HG03025 (cell line): ENCODE measurements around the gene ANKH.
"Not testable (repeated sequence)": the region's sequence is repeated elsewhere in the genome, so short reads cannot be mapped to it uniquely, and the experiment has no call there.

ENCODE experiments used
- ATAC-seq: cut with Tn5 transposase; IDR thresholded peaks from one replicate; pipeline ENCODE4 v1.9.1; 2021; ENCODE audit warnings: mild to moderate bottlenecking, moderate library complexity; ENCODE audit not compliant: unreplicated experiment, low FRiP score

The ANKH gene

DNA sequence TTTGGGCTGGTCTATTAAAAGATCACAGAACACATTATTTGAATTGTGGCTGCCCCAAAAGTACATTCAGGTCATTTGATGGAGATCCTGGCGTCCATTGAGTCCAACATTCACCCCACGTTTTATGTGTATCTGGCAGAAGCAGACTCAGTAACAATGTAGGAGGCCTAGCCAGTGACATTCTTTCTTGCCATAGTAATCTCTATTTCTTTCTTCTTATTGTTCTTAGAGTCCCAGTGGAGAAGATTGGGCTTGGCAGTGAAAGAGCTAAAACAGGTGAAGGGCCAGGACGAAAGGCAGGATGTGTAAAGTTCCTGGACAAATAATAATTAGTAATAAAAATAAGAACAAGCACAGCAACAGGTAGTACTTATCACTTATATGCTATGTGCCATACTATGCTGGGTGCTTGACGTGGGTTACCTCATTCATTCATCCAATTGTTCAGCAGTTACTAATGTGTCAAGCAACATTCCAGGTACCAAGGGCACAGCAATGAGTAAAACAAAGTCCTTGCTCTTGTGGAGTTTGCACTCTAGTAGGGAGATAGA, 12.6 kb upstream of the ANKH start:
- ATAC-seq, result no peak

DNA sequence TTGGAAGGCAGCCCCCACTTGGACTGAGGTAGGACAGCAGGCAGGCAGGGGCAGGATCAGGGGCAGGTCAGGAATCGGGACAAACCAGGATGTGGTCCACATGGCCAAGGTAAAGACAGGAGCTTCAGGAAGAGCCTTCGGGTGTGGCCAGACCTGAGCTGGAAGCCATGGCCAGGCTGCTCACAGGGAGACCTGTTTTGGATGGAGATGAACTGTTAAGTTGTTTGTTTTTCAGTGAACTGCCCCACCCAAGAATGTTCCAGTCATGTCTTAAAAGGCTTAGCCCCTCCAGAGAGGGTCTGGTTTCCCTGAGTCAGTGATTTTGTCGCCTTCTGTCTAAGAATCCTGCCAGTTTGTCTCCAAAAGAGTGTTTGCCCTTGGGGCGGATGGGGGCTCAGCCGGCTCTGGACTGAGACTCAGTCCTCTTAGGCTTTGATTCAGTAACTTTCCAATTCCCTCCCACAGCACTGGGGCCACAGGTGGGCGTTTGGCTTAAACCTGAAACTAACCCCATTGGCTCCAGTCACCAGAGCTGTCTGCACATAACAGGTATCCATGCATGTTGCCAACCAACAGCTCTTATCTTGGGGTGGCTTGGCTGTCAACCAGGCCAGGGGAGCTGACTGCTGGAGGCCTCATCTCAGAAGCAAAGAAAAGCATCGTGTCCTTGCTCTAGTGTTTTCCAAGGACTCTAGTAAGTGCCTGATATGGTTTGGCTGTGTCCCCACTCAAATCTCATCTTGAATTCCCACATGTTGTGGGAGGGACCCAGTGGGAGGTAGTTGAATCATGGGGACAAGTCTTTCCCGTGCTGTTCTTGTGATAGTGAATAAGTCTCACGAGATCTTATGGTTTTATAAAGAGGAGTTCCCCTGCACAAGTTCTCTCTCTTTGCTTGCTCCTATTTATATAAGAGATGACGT, 11.3 kb upstream of the ANKH start:
- ATAC-seq, result no peak

DNA sequence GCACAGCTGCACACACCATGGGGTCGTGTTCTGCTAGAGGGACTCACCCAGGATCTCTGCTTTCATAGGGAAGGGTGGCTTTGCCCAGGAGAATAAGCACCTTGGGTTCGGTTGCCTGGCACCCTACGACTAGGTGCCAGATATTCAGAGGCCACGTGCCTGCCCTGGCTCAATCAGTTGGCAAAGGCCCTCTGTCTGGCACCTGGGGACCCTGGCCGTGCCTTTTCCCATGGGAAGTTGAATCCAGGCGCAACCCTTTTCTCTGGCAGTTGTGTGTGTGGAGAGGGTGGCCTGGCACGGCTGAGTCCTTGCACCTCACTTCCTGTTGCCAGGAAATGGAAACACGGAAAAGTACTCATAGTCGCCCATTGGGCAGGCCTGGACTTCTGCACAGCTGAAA, 10.2 kb upstream of the ANKH start:
- no peak for ATAC-seq

DNA sequence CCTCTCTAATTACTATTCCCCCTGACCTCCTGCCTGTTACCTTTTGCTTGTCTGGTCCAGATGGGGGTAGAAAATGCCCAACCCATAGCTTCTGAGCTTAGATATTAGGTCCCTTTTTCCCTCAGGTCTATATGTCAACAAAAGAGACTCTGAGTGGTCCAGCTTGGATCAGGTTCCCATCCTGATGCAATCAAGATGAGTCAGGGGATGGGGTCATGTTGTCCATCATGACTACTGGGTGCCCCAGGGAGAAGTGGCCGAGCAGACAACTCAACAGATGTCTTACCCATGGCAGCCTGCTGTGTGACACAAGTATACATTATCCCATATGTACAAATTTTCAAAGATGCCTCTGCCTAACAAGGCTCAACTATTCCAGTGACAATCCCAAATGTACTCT, 9.1 kb upstream of the ANKH start:
- ATAC-seq, result no peak

DNA sequence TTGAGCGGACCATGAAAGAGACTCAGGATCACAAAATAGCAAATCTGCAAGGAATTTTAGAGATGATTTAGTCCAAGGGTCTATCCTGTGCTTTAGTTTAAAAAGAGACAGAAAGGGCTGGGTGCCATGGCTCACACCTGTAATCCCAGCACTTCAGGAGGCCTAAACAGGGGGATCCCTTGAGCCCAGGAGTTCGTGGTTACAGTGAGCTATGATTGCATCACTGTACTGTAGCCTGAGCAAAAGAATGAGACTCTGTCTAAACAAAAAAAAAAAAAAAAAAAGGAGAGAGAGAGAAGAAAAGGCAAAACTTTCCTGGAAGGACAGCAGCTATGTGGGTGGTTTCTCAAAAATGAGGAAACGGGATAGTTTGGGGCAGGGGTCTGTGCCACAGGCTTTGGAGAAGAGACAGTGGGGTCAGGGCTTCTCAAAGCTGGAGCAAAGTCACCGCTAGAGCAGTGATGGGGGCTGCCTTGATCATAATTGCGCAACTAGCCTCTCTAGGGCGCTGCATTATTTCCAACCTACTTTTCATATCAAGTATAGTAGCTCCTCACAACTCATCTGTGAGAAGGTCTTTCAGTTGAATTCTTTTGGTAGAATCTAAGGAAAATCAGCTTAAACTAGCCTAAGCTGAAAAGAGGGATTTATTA, 8.5 kb upstream of the ANKH start:
- no peak for ATAC-seq

DNA sequence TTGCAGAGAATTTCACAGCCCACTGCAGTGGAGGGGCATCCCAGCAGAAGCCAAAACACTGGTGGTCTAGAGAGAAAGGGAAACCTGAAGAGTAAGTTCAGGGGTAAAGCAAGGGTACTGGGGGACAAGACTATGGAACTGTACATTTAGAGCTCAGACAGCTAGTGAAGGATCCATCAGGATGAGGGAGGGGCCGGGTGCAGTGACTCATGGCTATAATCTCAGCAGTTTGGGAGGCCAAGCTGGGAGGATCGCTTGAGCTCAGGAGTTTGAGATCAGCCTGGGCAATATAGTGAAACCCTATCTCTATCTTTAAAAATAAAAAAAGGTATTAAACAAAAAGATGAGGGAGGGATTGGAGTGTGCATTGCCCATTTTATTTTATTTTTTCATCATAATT, 7.8 kb upstream of the ANKH start:
- ATAC-seq, result no peak

DNA sequence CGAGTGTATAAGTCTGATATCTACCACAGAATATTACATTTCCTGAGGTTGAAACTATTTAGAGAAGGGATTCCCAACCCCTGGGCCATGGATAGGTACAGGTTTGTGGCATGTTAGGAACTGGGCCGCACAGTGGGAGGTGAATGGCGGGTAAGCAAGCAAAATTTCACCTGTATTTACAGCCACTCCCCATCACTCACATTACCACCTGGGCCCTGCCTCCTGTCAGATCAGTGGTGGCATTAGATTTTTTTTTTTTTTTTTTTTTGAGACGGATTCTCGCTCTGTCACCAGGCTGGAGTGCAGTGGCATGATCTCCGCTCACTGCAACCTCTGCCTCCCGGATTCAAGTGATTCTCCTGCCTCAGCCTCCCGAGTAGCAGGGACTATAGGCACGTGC, 6.6 kb upstream of the ANKH start:
- ATAC-seq, result not testable (repeated sequence)

DNA sequence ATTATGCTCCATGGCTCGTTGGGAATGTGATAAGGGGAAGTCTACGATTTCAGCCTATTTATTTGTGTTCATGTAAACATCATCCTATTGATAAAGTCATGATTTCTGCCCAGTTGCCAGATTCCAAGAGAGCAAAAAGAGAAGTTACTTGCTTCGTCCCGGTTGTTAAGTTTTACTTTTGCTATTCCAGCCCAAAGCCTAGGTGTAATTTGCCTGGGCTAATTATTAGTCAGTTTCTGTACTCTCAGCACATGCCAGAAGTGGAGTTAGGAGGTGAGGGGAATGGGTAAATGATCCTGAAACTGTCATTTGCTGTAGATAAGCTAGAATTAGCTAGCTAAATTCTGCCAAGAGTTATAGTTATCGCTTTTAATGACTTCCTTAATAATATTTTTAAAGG, 4.5 kb upstream of the ANKH start:
- no peak for ATAC-seq

DNA sequence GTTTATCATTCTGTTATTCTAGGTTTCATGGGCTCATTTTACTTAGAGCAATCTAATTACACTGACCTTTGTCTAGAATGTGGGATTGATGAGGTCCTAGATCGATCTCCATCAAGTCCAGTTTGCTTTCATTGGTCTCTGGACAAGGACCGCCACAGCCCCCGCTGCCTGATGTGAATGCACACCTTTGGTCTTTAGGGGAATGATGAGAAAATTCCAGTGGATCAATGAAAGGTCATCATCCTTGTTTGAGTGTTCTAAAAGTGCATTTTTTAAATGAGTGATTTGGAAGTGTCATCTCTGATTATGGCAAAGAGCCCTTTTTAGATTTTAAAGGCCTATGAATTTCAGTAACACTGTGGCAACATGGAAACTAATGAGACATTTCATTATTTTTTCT, 2.2 kb upstream of the ANKH start:
- no peak for ATAC-seq

DNA sequence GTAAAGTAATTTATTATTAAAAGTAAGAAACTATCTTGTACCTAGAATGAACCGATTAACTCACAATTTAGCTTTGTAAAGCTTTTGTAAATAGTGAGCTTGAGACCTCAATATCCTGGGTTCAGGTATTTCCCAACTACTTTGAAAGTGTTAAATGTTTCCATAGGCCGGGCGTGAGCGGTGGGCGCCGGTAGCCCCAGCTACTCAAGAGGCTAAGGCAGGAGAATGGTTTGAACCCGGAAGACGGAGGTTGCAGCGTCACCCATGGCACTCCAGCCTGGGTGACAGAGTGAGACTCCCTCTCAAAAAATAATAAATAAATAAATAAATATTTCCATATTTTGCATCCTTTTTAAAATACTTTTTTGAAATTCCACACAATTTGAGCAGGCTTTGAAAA, 1.5 kb upstream of the ANKH start:
- no peak for ATAC-seq

DNA sequence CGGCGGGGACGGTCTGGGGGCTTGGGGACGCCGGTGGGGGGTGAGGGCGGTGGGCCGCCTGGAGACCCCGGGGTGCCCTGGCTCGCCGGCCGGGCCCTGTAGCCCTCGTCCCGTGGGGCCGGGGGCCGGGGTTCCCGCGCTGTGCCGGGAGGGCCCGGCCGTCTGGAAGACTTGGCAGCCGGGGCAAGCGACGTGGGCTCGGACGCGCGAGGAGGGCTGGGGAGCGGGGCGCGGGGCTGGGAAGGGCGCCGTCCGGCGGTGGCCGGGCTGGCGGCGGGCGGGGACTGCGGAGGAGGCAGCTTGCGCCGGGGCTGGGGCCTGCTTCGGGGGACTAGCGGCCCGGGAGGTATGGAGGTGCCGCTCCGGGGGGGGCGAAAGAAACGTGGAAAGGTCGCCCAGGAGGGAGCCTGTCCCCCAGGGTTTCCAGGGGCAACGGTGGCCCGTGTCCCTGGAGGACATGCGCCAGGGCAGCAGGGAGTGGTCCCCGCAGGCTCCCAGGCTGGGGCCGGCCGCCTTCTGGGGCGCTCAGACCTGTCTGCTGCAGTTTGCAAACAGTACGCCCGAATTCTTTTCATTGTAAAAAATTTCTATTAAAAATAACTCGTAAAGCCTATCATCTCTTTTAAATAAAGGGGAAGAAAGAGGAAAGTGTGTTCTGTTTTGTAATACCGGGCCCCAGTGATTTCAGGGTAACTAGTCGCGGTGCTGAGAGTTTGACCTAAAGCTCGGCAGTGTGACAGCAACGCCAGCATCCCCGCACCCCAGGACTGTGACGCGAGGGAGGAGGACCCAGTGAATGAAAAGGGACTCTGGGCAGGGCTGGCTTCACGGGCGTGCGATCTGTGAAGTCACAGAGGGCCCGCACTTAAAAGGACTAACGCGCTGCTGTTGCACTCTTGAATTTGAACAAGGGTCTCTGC, 752 bp upstream of the ANKH start:
- peak; percentile 49 for ATAC-seq

DNA sequence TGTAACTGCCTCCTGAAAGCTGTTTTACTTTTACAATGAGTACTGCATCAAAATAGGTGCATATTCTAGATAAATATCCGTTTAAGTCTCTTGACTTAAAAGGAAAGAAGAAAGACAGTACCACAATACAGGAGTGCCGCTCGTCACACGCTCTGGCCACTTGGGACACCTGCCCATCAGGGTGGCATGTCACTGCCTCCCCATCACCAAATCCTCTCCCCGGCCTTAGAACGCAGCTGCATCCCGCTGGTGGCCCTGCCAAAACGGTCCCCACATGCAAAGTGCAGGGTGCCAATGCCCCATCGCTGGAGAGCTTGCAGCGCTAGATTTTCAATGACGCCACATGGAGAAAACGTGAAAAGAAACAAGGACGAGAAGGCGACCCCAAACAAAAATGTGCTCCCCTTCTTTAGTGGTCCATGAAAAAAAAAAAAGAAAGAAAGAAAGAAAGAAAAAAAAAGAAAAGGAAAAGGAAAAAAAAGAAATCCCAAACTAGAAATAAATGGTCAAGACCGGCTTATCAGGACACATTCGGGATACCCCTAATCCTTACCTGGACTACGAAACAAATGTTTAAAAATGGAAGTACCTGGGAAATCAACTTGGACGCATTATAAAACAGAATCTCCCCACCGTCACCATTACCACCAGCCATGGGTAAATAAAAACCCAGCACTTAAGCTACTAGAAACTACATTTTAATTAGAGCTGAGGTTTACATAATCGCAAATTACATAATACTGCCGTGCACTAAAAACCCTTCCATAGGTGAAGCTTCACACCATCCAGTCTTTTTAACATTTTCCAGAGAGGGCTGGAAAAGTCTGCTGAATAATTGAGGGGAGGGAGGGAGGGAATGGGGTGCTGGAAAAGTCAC, 1.0 kb downstream of the ANKH start:
- ATAC-seq, result no peak

DNA sequence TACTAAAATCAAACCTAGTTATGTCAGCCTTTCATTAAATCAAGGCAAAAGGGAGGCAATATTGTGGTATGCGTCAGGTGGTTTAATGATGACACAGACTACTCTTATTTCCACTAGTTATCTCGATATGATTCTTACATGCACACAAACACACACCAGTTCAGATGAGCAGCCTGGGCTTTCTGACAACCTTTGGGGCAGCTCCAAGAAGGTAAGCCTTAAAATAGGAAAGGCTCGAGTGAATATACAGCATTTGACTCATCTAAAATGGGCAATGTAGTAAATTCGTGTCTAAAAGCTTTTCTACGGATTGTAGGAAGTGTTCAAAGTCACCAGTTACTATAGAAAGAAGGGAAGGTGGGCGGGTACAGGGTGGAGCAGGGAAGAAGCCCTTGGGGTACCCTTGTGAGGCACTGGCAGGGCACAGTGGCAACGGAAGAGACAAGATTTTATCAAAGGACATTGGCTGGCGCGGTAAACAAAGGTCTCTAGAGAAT, 1.9 kb downstream of the ANKH start:
- no peak for ATAC-seq

DNA sequence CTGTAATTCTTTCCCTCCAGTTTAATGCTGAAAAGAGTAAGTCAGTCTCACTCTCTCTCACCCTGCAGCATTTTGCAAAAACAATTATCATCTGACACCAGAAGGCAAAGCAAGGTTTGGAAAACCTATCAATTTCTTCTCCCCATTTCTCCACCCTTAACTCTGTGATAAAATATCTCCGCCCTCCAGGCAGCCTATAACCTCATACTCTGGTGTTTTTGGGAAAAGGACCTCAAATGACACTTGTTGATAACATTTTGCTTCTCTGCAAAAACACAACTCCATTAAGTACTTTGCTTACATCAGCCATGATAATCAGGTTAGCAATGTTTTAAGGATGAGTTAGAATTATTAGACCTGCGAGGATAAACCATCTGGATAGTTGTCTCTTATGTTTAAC, 2.3 kb downstream of the ANKH start:
- no peak for ATAC-seq

DNA sequence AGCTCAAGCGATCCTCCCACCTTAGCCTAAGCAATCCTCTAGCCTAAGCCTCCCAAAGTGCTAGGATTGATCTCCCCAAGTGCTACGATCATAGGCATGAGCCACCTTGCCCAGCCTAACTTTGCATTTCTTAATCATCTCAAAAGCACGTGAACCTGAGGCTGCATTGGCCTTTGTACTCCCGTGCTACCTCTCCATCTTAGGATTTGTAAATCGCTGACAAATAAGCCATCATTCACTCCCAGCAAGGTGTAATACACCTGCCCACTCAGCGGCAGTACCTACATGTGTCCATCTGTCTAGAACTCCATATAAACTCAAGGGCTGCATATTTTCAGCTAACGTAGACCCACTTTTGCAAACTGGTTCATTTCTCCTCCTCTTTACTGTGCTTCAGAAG, 2.8 kb downstream of the ANKH start:
- ATAC-seq, result no peak

DNA sequence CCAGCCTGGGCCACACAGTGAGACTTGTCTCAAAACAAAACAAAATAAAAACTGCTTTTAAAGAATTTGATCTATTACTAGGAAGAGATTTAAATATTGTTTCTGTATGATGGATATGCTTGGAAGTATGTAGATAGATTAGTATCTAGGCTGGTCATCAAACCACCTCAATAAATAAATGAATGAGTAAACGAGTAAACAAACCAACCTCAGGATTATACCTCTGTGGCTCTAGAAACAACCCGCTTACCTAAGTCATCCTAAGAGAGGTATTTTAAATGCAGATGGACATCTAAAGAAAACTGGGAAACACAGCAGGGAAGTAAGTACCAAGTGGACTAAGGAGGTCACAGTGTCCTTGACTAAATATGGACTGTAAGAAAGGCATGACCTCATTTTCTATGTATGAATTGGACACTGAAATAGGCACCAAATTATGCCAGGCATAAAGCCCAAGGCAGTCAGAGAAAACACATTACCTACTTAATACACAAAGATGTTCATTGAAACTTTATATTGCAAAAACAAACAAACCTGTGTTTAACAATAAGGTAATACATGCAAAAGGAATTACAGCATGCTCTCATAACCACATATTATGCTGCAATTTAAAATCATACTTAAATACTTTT, 7.3 kb downstream of the ANKH start:
- ATAC-seq, result no peak

DNA sequence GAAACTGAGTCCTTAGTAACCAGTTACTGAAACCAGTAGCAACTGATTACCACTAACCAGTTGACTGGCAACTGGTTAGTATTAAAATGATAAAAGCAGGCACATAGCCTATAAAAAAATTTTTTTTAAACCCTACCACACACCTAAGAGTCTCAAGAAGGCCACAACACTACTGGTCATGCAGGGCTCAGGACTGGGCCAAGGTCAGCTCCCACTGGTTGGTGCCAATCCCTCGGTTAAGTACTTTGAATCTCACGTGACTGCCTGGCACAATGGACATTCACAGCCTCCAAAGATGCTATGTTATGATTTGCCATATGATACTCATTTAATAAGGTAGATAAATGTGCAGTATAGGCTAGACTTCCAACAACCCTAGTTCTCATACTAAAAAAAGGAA, 8.5 kb downstream of the ANKH start:
- no peak for ATAC-seq

DNA sequence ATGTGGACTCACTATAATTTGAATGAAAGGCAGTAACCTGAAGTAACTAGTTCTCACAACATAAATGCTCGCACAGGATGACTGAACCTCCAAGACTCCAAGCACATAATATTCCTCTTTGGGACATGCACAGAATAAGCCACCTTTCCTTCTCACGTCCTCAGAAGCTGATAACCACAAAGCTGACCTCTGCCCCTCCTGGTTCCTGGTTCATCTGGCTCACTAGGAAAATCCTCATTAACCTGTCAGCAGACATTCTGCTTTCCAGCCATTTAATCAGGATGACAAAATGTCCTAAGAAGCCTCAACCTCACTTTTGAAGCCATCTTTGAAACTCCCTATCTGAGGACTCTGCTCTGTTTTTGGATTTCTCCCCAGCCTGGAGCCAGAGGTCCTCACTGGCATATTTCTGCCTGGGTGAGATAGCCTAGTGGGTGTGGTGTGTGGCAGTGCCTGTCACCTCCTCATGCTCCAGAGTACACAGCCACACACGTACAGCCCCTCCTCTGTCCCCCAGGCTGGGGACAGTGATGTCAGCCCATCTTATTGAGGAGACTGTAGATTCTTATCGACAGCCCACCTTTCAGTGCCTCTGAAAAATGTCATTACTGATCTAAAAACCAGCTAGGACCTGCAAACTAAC, 10.3 kb downstream of the ANKH start:
- no peak for ATAC-seq

DNA sequence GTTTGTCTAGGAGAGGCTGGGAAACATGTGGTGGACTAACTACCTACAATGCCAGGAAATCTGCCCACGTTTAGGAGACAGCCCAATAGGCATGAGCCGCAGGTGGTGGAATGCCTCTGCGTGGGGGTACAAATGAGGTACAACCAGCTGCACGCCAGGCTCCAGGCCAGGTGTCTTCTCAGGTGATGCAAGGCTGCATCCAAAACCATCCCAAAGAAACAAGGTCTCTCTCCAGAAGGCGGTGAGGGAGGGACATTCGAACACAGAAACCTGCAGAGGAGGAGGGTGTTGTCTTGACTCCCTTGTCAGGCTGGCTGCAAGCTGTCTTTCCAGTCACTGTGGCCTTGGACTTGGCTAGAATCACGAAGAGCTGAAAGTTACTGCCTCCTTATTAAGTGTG, 11.6 kb downstream of the ANKH start:
- ATAC-seq, result no peak
